Esophagus muscularis mucosa (tissue), 4 donors: ENCODE results near the gene FOXG1.

ENCODE experiments used
- CTCF ChIP-seq, 3 experiments: fragments of 200-600 bp in 2 of 3; fragments of 450-650 bp in 1 of 3; sonication (generic) in 2 of 3; IDR thresholded peaks; one replicate each; pipeline ENCODE4 v1.5.1; 2017 to 2019; ENCODE audit warnings: antibody characterized with exemption in 3 of 3, mild to moderate bottlenecking in 2 of 3, moderate library complexity in 1 of 3
- EP300 ChIP-seq: sonication (generic); formaldehyde crosslinking; IDR thresholded peaks from one replicate; pipeline ENCODE4 v1.6.1; 2017; ENCODE audit warnings: antibody characterized with exemption
- POLR2A ChIP-seq: fragments of 450-650 bp; IDR thresholded peaks from one replicate; pipeline ENCODE4 v1.6.1; 2017; ENCODE audit warnings: antibody characterized with exemption, moderate library complexity, mild to moderate bottlenecking, low read depth
- POLR2AphosphoS5 ChIP-seq, 2 donors: sonication (generic); formaldehyde crosslinking; IDR thresholded peaks; one replicate each; pipeline ENCODE4 v1.6.1; 2017; ENCODE audit warnings: antibody characterized with exemption in 2 of 2

GRCh38 chr14:28780843-28781820 lies 14.5 kb downstream of the FOXG1 start:
- no peak for TF ChIP-seq CTCF (IDR thresholded peaks at IDR 0.05)
- no peak for TF ChIP-seq EP300
- no peak for TF ChIP-seq POLR2AphosphoS5 (IDR thresholded peaks at IDR 0.05)
- TF ChIP-seq POLR2A: no peak
